Transverse colon (tissue), 4 donors: ENCODE measurements around the gene NUDC. TPM values are rescaled to one million over a fixed set of nuclear protein-coding genes. Genes with fewer than 3 reads are reported as not detected.

ENCODE experiments used
- DNase-seq: peaks from one replicate; pipeline ENCODE4 v3.0.0-alpha.2; 2019
- H3K27ac ChIP-seq, 4 donors: fragments of 200-600 bp; sonication (generic); 2 replicates each; pipeline ENCODE4 v1.5.1; 2016 to 2018; ENCODE audit warnings: inconsistent platforms in 4 of 4
- H3K27me3 ChIP-seq: fragments of 200-600 bp; sonication (generic); 2 replicates; pipeline ENCODE4 v1.5.1; 2017; ENCODE audit warnings: inconsistent platforms
- H3K36me3 ChIP-seq, 4 donors: fragments of 200-600 bp; sonication (generic); 2 replicates each; pipeline ENCODE4 v1.5.1; 2017 to 2019; ENCODE audit warnings: inconsistent platforms in 4 of 4
- H3K4me1 ChIP-seq, 4 donors: fragments of 200-600 bp; sonication (generic); 2 replicates each; pipeline ENCODE4 v1.5.1; 2017 to 2020; ENCODE audit warnings: inconsistent platforms in 4 of 4
- H3K4me3 ChIP-seq, 4 donors: fragments of 200-600 bp; sonication (generic); 1 replicate in 1 of 4; 2 replicates in 3 of 4; pipeline versions ENCODE4 v1.5.1 to v1.6.1; 2017 to 2019; ENCODE audit warnings: inconsistent platforms in 4 of 4
- H3K9me3 ChIP-seq, 2 donors: fragments of 200-600 bp; sonication (generic); 2 replicates each; pipeline ENCODE4 v1.5.1; 2017 to 2019; ENCODE audit warnings: inconsistent platforms in 2 of 2
- CTCF ChIP-seq, 5 experiments: fragments of 200-600 bp in 3 of 5; fragments of 450-650 bp in 2 of 5; sonication (generic) in 3 of 5; IDR thresholded peaks; 1 replicate in 2 of 5; 2 replicates in 3 of 5; pipeline ENCODE4 v1.5.1; 2016 to 2017; ENCODE audit warnings: antibody characterized with exemption in 5 of 5, inconsistent platforms in 3 of 5, mild to moderate bottlenecking in 2 of 5, moderate library complexity in 1 of 5
- EP300 ChIP-seq: sonication (generic); formaldehyde crosslinking; IDR thresholded peaks from one replicate; pipeline ENCODE4 v1.6.1; 2017; ENCODE audit warnings: antibody characterized with exemption, low read depth
- POLR2A ChIP-seq: fragments of 450-650 bp; IDR thresholded peaks from one replicate; pipeline ENCODE4 v1.6.1; 2016; ENCODE audit warnings: antibody characterized with exemption, mild to moderate bottlenecking, moderate library complexity
- POLR2AphosphoS5 ChIP-seq, 3 donors: sonication (generic); formaldehyde crosslinking; IDR thresholded peaks; one replicate each; pipeline ENCODE4 v1.6.1; 2016; ENCODE audit warnings: antibody characterized with exemption in 3 of 3
- WGBS, 2 donors: methylation state at CpG; one replicate each; pipeline ENCODE4 v1.1.5; 2018; ENCODE audit warnings: low coverage in 1 of 2; 5-methylcytosine and 5-hydroxymethylcytosine counted together
- in situ Hi-C, 4 donors: fragments of 200-750 bp; cut with MboI; loops; one replicate each; pipeline versions ENCODE4 v1.15.0 to v1.15.1; 2017; ENCODE audit warnings: low sequenced_read_pairs in 3 of 4, low pct_ligation_motif_present in 1 of 4, low pct_unique_long_range_greater_than_20kb in 1 of 4
- intact Hi-C: fragments of 100-400 bp; cut with DNase I; formaldehyde crosslinking; loops from one replicate; pipeline ENCODE4 v1.15.1; 2023; ENCODE audit warnings: low total_unique reads
- total RNA-seq, 4 donors: library from RNA; depleted of rRNA; stranded (reverse); fragments of >200 nt; gene quantifications; one replicate each; pipeline ENCODE4 v1.1.0, GENCODE V29; 2016

Gene NUDC
- total RNA-seq, 4 donors from 2014 or later, result 10.8 to 39.9 (median 27.6) TPM

GRCh38 chr1:26888231-26888630, 33.3 kb upstream of the NUDC start:
- TF ChIP-seq POLR2A, result no peak
- no peak for TF ChIP-seq POLR2AphosphoS5 (IDR thresholded peaks at IDR 0.05)
- no peak for TF ChIP-seq EP300
- no peak for TF ChIP-seq CTCF (IDR thresholded peaks at IDR 0.05)
- Histone ChIP-seq H3K36me3 (peaks cover 0 to 48% (median 21%) of the 10 kb centered on the region in 4 donors), H3K27ac (no peak overlapping the region), H3K4me1 (peaks cover 5 to 23% (median 17%) of the 10 kb centered on the region in 4 donors), H3K9me3 (no peaks in the 10 kb centered on the region), H3K27me3 (no peaks in the 10 kb centered on the region), H3K4me3 (no peak overlapping the region)
- intact Hi-C loops, result no loop called here
- no peak for DNase-seq
- in situ Hi-C loops, result loop anchor here in 1 of 4 donors (25.0 kb wide), 1 partner anchor 301 kb away; no protein-coding TSS in a partner anchor
- WGBS, 2 donors, result 73% methylated on average over 1 of the region's 1 CpG; no CpG with 5 or more reads in 1 of the 2 donors

GRCh38 chr1:26889551-26890466, 31.7 kb upstream of the NUDC start, which contains the start of gene GPN2:
Gene GPN2 (minus strand): TSS chr1:26890283. CDS start chr1:26890096, 187 bp downstream.
- no peaks in the 10 kb centered on the region for H3K9me3 ChIP-seq
- TF ChIP-seq POLR2A (peak; percentile 88), CTCF (IDR thresholded peaks at IDR 0.05) (no peak), POLR2AphosphoS5 (IDR thresholded peaks at IDR 0.05) (peak; percentile 80 to 96 (median 96))
- H3K4me1 ChIP-seq, result peaks cover 5 to 23% (median 17%) of the 10 kb centered on the region in 4 donors
- peak; percentile 82 for DNase-seq
- in situ Hi-C loops (loop anchor here in 1 of 4 donors (25.0 kb wide), 1 partner anchor 303 kb away; no protein-coding TSS in a partner anchor), intact Hi-C loops (no loop called here)
- H3K36me3 ChIP-seq, result peaks cover 0 to 37% (median 13%) of the 10 kb centered on the region in 4 donors
- peak within 1 kb of the TSS; percentile 63 to 99 (median 80) for H3K4me3 ChIP-seq
- peak within 1 kb of the TSS; percentile 91 to 98 (median 94) for H3K27ac ChIP-seq
- WGBS, 2 donors, result 1 to 3% methylated on average over 7 to 86 of the region's 89 CpGs
- no peaks in the 10 kb centered on the region for H3K27me3 ChIP-seq

- intact Hi-C loops, result no loop called here
- DNase-seq, result no peak
Measured at GRCh38 chr1:26890467-26890796, 31.1 kb upstream of the NUDC start.

GRCh38 chr1:26894263-26894662, 27.3 kb upstream of the NUDC start:
- WGBS, 2 donors, result 92 to 100% methylated on average over 2 to 13 of the region's 13 CpGs
- H3K9me3 ChIP-seq, result no peaks in the 10 kb centered on the region
- no peak overlapping the region for H3K4me3 ChIP-seq
- DNase-seq, result no peak
- H3K4me1 ChIP-seq, result peaks cover 2 to 21% (median 17%) of the 10 kb centered on the region in 4 donors
- intact Hi-C loops, result no loop called here
- H3K36me3 ChIP-seq, result peaks cover 0 to 25% (median 8%) of the 10 kb centered on the region in 4 donors
- H3K27ac ChIP-seq, result no peak overlapping the region
- in situ Hi-C loops, result loop anchor here in 1 of 4 donors (25.0 kb wide), 1 partner anchor 307 kb away; no protein-coding TSS in a partner anchor
- H3K27me3 ChIP-seq, result no peaks in the 10 kb centered on the region
- TF ChIP-seq CTCF (IDR thresholded peaks at IDR 0.05), result no peak
- TF ChIP-seq POLR2AphosphoS5 (IDR thresholded peaks at IDR 0.05), result no peak
- TF ChIP-seq EP300, result no peak
- no peak for TF ChIP-seq POLR2A

More at GRCh38 chr1:26890467-26890796, 31.1 kb upstream of the NUDC start:
- 3% methylated on average over 12 of the region's 12 CpGs; no CpG with 5 or more reads in 1 of the 2 donors for WGBS, 2 donors
- Histone ChIP-seq H3K27ac (peak overlapping the region; percentile 91 to 98 (median 94)), H3K36me3 (peaks cover 0 to 33% (median 10%) of the 10 kb centered on the region in 4 donors), H3K9me3 (no peaks in the 10 kb centered on the region), H3K4me1 (peaks cover 5 to 23% (median 17%) of the 10 kb centered on the region in 4 donors), H3K27me3 (no peaks in the 10 kb centered on the region), H3K4me3 (peak overlapping the region; percentile 63 to 99 (median 80))
- in situ Hi-C loops, result loop anchor here in 1 of 4 donors (25.0 kb wide), 1 partner anchor 303 kb away; no protein-coding TSS in a partner anchor
- TF ChIP-seq POLR2A (peak; percentile 44), EP300 (no peak)
